ENCODE results near the gene ETFDH. TPM values are rescaled to one million over a fixed set of nuclear protein-coding genes. Genes with fewer than 3 reads are reported as not detected.
"Not testable (repeated sequence)": the region's sequence is repeated elsewhere in the genome, so short reads cannot be mapped to it uniquely, and the experiment has no call there.

Gene ETFDH
- total and polyA plus RNA-seq, 2 experiments from 2014 or later, result 11.4 to 17.7 TPM

- H4K20me1 ChIP-seq (replicated peaks; ENCODE audit: insufficient read depth); H3K9me3 Mint-ChIP-seq; H3K4me3 Mint-ChIP-seq; ATAC-seq; H3K27me3 ChIP-seq (ENCODE audit: insufficient read depth); H3K27me3 Mint-ChIP-seq (ENCODE audit: insufficient read depth, low read depth, poor library complexity); H3K4me3 ChIP-seq; H3K4me2 ChIP-seq; H3K4me1 ChIP-seq (ENCODE audit: insufficient read depth); H3F3A ChIP-seq (replicated peaks; ENCODE audit: low read depth); H3K9me2 ChIP-seq (ENCODE audit: insufficient read depth); H3K36me3 ChIP-seq (ENCODE audit: insufficient read depth); DNase-seq (ENCODE audit: low spot score); H3K27ac ChIP-seq (ENCODE audit: low read depth); H3K27ac Mint-ChIP-seq; H2AFZ ChIP-seq: not testable (repeated sequence)
- Mint-ChIP-seq H3K36me3 (ENCODE audit: low read depth) (peaks cover 20% of the 10 kb centered on the region), H3K4me1 (peaks cover 22% of the 10 kb centered on the region)
- H3K79me2 ChIP-seq (replicated peaks; ENCODE audit: insufficient read depth), result peaks cover 18% of the 10 kb centered on the region
These were observed 8.8 kb upstream of the ETFDH start for GRCh38 chr4:158663255-158663654.

- H3K36me3 ChIP-seq (ENCODE audit: insufficient read depth); H3K4me2 ChIP-seq; DNase-seq (ENCODE audit: low spot score); H3K4me1 ChIP-seq (ENCODE audit: insufficient read depth); H3K4me3 ChIP-seq; H3K27ac Mint-ChIP-seq; H3K9me3 Mint-ChIP-seq; H2AFZ ChIP-seq; H4K20me1 ChIP-seq (replicated peaks; ENCODE audit: insufficient read depth); H3F3A ChIP-seq (replicated peaks; ENCODE audit: low read depth); H3K27ac ChIP-seq (ENCODE audit: low read depth); H3K9me2 ChIP-seq (ENCODE audit: insufficient read depth); H3K4me3 Mint-ChIP-seq; H3K27me3 ChIP-seq (ENCODE audit: insufficient read depth); H3K27me3 Mint-ChIP-seq (ENCODE audit: insufficient read depth, low read depth, poor library complexity); ATAC-seq: not testable (repeated sequence)
- peaks cover 25% of the 10 kb centered on the region for H3K79me2 ChIP-seq (replicated peaks; ENCODE audit: insufficient read depth)
- Mint-ChIP-seq H3K4me1 (peaks cover 17% of the 10 kb centered on the region), H3K36me3 (ENCODE audit: low read depth) (peaks cover 21% of the 10 kb centered on the region)
These were observed 8.1 kb upstream of the ETFDH start for GRCh38 chr4:158663707-158664625.

- Histone ChIP-seq H3K27me3 (ENCODE audit: insufficient read depth) (no peaks in the 10 kb centered on the region), H3K4me1 (ENCODE audit: insufficient read depth) (no peaks in the 10 kb centered on the region), H3K27ac (ENCODE audit: low read depth) (no peak overlapping the region), H3K4me3 (no peak overlapping the region), H3F3A (replicated peaks; ENCODE audit: low read depth) (no peaks in the 10 kb centered on the region), H2AFZ (no peak overlapping the region), H3K79me2 (replicated peaks; ENCODE audit: insufficient read depth) (peaks cover 34% of the 10 kb centered on the region), H4K20me1 (replicated peaks; ENCODE audit: insufficient read depth) (no peaks in the 10 kb centered on the region; the same call in 1 of the 2 replicates), H3K9me2 (ENCODE audit: insufficient read depth) (0 out of 2 replicates have a peak, but pooled peaks cover 2% of the 10 kb centered on the region), H3K36me3 (ENCODE audit: insufficient read depth) (peaks cover 5% of the 10 kb centered on the region; the same call in 1 of the 2 replicates), H3K4me2 (no peak overlapping the region)
- no peak for DNase-seq (ENCODE audit: low spot score)
- Mint-ChIP-seq H3K27me3 (ENCODE audit: insufficient read depth, low read depth, poor library complexity) (peaks cover 3% of the 10 kb centered on the region), H3K4me1 (peaks cover 11% of the 10 kb centered on the region), H3K36me3 (ENCODE audit: low read depth) (peaks cover 26% of the 10 kb centered on the region), H3K9me3 (no peaks in the 10 kb centered on the region), H3K4me3 (no peak overlapping the region), H3K27ac (no peak overlapping the region)
- no peak for ATAC-seq
- TF ChIP-seq EZH2phosphoT487 (IDR thresholded peaks at IDR 0.05; ENCODE audit: unreplicated experiment) (no peak), ZNF462 (CRISPR knock-in tag; IDR thresholded peaks at IDR 0.05) (no peak), NANOG (IDR thresholded peaks at IDR 0.05; ENCODE audit: borderline replicate concordance) (no peak), EZH2 (IDR thresholded peaks at IDR 0.05; ENCODE audit: low read depth, unreplicated experiment) (no peak), ZNF114 (CRISPR knock-in tag; IDR thresholded peaks at IDR 0.05) (no peak), CREB1 (CRISPR knock-in tag; IDR thresholded peaks at IDR 0.05; ENCODE audit: low read depth) (no peak)
These were observed 7.3 kb upstream of the ETFDH start for GRCh38 chr4:158664806-158665205.

Measured in GM23338 (cell line).